ENCODE results near the gene BLMH. TPM values are rescaled to one million over a fixed set of nuclear protein-coding genes. Genes with fewer than 3 reads are reported as not detected.
"Not testable (repeated sequence)": the region's sequence is repeated elsewhere in the genome, so short reads cannot be mapped to it uniquely, and the experiment has no call there.

Gene BLMH
- total RNA-seq, 1 donor from 2014 or later: 40.0 TPM

DNA sequence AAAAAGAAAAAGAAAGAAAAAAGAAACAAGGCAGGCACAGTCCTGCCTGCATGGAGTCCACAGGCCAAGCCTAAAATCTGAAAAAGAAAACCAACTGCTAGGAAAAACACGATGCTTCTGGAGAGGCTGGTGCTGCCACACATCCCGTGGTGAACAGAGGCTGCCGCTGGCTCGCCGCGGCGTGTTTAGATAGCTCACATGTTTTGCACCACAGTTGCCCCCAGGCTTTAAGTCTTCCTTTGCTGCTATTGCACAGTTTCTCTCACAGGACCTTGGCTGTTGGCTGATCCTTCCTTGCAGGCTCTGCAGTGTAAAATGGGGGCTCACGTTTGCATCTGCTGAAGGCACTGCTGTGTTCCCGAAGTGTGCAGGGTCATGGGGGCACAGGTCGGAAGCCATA is 64.9 kb downstream of the BLMH start:
- no peak for DNase-seq

DNA sequence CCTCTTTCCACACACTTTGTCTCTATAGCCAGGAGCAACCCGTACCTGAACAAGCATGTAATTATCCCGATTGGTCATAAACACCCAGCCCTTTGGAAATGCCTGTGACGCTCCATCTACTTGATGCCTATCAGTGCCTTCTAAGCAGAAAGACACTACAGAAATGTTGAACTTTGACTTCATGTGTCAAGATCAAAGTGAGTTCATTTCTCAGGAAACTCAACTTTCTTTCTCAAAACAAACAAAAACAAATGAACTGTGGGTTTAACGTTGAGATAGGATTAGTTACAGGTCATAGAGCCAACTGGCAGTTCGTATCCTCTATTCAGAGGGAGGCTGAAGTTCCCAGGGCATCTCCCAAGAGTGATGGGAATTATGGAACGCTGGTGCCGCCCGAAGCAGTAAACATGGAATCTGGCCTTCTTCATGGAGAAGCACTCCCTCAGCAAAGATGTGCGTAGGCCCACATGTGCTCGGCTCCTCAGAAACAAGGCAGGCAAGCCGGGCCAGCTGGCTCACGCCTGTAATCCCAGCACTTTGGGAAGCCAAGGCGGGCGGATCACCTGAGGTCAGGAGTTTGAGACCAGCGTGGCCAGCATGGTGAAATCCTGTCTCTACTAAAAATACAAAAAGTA is 65.7 kb downstream of the BLMH start:
- no peak for DNase-seq

DNA sequence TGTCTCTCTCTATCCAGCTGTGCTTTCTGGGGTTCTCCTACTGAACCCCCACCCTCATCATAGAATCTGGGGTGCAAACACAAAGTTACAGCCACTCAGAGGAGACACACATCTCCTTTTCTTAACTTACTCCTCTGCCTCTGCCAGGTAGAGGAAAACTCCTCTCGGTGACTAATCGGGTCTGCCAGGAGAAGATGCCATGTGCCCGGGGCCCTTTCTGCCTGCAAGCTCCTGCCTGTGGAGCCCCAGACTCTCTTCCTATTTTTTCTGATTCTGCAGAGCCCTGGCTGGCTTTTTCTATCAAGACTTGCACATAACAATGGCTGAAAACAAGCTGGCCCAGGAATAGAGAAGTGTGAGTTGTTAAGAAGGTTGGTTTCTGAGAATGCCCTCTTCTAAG is 66.6 kb downstream of the BLMH start:
- no peak for DNase-seq

DNA sequence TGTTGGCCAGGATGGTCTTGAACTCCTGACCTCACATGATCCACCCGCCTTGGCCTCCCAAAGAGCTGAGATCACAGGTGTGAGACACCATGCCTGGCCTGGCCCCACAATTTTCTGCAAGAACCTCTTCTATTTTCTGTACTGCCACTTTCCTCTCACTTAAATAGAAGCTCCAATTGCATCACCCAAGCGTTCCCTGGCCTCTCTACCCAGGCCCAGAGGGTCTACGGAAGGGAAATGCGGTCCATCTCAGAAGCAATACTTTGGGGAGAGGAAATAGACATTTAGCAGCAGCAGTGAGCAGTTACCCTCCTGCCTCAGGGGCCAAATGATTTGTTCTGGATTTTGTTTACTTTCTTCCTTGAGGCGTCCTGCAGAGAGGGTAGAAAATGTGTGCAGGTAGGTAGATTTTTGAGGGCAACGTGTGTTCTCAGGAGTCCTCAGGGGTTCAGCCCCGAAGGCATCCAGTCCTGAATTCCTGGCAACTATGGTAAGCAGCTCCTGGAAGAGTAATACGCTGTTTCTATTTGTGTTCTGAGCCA is 67.3 kb downstream of the BLMH start:
- no peak for DNase-seq

DNA sequence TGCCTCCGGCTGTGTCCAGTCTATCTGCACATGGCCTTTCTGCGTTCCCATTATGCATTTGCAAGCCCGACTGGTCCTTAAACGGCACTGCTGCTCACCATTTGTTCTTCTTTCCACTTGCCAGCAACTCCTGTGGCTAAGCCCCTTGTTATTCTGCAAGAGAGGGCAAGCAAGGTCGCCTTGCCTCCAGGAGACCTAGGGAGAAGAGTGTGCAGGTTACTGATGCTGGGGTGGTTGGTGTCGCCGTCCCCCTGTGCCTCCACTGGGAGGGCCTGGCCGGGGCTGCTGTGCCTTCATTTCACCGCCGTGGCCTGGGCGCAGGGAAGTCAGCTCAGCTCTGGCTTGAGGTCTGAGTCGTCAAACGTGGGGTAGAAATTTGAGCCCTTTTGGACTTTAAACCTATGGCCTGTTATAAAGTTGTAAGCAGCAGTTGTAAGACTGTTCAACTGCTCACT is 69.0 kb downstream of the BLMH start:
- DNase-seq: no peak

DNA sequence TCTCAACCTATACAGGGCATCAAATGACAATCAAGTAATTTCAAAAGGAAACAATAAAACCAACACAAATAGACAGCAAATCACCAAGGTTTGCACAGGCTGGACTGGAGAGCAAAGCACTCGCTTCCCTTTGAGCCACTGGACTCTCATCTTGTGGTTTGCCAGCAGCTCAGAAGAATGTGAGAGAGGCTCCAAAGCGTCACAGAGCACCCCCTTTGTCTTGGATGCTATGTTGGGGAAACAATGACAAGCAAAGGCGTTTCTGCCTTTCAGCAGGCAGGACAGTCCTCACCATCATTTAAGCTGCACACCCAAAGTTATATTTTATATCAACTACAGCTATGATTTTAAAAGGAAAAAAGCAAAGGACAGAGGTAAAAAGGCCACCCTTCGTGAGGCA is 69.5 kb downstream of the BLMH start:
- no peak for DNase-seq

DNA sequence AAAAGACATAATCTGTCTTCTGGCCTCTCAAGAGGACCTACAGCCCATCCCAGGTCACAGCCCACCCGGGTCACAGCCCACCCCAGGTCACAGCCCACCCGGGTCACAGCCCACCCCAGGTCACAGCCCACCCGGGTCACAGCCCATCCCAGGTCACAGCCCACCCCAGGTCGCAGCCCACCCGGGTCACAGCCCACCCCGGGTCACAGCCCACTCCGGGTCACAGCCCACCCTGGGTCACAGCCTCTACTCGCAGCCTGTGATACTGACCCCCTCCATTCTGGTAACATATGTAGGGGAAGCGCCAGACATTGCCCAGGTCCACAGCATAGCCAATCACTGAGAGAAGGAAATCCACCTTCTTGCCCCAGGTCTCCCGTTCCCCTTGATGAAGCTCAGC is 70.4 kb downstream of the BLMH start:
- no peak for DNase-seq

DNA sequence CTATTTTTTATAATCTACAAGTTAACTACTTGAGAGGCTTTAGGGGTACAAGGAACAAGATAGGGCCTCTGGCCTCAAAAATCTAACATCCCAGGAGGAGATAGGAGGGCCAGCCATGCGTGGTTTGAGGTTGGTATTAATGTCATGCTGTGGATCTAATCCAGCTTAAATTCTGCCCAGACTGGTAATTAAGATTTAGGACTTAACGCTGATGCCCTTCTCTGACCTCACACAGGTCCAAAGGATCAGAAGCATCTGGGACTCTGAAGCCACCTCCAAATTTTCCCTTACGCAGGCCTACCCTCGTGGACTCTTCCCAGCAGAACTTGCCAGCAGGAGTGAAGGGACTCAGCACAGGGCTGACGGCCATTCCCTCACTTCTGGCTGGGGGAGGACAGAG is 71.3 kb downstream of the BLMH start:
- no peak for DNase-seq

DNA sequence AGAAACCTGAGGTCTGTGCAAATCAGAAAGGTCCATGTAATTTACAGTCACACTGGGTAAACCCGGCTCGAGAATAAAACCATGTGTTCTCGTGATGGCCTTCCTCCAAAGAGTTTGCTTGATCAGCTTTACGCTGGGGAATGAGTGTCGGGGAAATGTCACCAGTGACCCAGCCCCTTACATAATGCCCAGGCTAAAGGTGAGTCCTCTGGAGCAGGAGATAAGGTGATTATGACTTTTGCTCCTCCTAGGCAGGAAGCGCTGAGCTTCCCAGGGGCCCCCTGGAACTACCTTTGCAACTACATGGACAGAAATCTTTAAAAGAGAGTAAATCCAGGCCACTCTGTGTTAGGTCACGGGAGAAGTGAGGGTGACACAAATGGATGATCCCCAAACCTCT is 71.9 kb downstream of the BLMH start:
- no peak for DNase-seq

DNA sequence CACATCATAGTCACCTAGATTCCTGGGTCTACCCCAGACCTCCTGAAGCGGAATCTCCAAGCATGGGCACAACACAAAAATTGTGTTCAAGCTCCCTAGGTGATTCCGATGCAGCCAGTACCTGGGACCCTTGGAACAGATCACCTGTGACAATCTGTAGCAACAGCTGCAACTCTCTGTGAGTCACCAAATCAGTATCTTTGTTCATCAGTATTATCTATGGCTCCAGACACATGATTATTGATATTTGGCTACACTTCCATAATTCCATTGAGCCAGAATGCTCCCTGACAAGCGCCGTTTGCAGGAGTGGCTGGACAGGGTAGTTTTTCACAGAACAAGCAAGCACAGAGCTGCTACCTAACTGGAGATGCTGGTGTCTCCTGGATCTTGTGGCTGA is 72.4 kb downstream of the BLMH start:
- DNase-seq: no peak

DNA sequence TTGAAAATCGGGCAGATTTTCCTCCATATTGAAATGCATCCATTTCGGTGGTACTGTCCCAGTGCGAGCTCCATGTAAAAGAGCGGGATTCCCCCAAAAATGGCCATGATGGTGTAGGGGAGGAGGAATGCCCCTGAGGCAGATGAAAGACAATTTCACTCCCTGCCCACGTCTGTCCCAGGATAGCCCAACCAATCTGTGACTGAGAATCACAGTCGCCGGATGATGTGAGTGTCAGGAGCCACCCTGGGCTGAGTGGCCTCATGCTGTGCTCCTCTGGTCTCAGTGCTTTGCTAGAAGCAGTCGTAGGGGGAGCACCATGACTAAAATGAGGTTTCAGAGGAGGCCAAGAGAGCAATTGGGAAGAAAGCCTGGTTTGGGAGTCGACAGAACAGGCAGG is 72.9 kb downstream of the BLMH start:
- DNase-seq: no peak

DNA sequence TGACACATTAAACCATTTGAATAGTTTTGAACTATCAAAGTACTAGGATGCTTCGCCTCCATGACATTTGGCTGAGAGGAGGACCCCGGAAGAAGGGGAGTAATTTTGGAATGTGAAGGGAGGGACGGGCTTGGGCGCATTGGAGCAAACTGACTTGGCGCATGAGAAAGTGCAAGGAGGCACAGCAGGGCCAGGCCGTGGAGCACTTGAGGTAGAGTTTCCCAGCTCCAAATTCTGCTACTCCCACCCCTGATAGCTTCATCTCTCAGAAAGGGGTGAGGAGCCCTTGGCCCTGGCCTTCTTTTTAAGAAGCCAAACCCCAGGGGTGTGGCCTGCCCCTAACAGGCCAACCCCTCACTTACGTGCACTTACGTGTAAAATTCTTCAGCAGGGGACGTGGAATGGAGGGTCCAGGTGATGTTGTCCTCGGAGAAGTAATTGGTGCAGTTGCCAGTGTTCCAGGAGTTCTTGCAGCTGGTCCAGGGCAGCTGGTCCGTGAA is 73.9 kb downstream of the BLMH start:
- DNase-seq: no peak

DNA sequence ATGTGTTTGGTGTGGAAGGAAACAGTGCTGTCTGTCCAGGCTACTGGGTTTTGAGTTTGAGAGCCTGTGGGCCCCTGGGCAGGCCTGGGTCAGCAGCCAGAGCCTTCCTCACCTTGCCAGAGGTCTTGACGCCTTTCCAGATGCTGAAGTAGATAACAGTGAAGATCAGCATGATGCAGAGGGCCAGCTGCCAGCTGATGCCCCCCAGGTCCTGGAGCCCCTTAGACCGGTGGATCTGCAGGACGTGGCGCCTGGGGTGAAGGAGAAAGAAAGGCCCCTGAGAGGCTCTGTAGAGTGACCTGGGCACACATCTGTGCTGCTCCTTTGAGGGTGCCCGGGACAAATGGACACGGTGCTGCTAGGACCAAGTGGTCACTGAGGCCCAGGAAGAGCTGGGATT is 74.7 kb downstream of the BLMH start:
- DNase-seq: no peak

DNA sequence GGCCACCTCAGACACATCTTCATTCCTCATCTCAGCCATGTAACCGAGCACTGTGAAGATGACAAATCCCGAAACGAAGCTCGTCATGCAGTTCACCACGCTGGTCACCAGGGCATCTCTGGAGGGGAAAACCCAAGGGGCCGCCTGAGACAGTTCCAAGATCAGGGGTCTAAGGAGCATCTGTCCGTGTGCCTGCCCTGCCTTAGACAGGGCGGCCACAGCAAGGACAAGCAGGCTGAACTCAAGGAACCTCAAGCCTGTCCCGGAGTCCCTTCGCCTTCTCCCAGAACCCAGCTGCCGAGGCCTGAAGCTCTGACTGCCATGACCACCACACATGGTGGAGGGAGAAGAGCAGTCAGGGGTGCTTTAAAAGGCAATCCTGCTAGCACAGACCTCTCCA is 79.0 kb downstream of the BLMH start:
- DNase-seq: no peak

DNA sequence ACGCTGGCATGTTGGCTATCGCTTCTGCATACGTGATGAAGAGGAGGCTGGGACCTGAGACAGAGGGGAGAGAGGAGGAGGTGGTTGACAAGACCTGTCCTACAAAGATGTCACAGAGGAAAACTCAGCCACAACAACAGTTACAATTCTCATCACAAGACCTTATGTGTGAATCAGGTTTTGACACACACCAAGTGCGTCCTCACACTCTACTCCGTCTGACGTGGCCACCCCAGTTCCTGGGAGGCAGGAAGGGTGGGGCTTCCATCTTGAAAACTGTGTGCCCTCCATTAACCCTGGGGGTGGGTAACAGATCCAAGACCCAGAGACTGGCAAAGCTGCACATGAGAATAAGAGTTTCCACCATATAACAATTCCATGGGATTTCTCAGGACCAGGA is 80.4 kb downstream of the BLMH start:
- DNase-seq: no peak

DNA sequence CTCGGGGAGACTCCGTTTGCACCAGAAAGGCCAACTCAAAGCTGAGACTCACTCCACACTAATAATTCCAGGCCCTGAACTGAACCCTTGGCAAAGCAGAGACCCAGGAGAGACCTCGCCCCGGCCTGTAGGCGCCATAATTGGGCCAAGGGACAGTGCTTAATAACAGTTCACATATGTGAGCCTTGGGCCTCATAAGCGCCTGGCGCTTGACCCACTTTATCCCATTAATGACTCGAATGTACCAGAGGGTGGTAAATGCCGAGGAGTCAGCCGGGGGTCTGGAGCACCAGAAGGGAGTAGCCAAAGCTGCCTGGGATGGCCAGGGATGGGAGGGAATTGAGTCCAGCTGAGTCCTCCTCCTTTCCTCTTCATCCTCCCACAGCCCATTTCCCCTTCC is 80.8 kb downstream of the BLMH start:
- no peak for DNase-seq

DNA sequence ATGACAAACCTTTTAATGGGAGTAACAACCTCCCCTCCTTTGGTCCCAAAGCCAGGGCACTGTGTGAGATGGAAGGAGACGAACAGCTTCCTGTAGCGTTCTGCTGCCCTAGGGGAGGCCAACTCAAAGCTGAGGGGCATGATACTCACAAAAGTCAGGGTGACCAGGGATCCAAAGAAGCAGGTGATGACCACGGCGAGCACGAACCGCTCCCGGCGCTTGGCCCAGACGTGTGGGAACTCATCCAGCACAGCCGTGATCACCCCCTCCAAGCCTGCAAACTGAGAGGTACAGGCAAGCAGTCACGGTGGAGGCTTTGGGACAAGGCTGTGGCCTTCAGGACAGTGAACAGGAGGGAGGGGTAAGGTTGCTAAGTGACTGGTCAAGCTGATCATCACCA is 81.4 kb downstream of the BLMH start:
- DNase-seq: no peak

DNA sequence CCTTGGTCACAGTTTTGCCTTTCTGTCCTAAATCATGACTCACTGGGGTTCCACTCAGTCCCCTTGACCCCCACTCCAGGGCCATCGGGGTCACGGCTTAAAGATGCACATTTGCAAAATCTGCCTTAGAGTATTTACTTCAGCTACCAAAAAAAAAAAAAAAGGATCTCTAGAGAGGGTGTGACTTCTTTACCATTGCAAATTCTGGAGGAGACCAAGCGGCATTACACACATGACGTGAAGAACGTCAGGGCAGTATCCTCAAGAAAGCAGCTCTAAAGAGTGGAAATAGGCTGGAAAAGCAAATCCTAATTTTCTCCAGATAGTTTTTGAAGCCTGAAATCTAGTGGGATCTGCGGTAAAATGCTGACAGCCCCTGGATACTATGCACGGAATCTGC is 81.8 kb downstream of the BLMH start:
- no peak for DNase-seq

DNA sequence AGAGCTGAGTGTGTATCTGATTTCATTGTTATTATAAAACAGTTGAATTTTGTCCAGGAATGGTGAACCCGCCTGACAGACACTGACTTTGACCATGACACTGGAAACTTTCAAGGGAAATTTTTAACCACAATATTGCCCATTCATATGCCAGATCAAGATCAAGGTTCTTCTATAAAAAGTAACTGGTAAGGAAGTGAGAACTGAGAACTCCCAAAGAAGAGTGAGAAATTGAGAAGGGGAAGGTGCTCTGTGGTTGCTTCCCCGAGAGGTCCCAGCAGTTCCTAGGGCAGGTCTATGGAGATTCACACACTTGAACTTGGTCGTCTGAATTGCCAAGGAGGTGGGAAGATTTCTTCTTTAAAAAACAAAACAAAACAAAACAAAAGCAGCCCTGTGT is 83.5 kb downstream of the BLMH start:
- no peak for DNase-seq

DNA sequence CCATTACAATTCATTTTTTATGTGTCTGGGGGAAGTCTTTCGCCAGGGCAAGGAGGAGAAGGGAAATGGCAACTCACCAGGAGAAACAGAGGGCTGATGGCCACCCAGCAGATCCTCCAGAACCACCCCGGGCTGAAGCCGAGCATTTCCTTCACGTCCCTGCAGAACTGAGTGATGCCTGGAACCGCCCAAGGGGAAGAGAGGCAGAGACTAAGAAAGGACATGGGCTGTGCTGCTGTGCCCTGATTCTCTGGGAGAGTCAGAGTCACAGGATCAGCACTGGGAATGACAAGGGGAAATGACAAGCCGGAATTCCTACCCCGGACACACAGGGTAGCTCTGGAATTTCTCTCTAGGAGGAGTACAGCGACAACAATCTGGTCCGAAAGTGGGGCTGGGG is 84.1 kb downstream of the BLMH start:
- no peak for DNase-seq

DNA sequence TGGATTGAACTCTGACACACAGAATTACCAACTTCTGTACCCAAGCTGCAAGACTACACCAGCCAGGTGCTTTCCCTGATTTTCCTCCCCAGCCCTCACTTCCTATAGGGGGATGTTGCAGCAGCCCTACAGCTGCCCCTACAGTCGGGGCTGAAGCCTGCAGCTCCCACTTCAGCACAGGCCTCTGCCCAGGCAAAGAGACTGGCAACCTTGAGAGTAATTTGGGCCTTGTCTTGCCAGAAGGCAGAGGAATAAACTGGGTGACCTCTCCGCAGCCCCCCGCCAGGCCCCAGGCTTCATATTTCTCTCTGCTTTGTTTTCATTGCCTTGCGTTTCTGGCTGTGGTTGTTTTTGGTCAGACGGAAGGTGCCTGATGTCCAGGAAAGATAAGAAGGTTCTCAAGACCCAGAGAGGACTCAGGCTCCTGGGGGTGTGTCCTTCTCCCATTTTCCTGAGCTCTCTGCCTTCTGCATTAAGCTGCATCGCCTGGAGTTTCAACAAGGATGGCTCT is 88.2 kb downstream of the BLMH start:
- no peak for DNase-seq

DNA sequence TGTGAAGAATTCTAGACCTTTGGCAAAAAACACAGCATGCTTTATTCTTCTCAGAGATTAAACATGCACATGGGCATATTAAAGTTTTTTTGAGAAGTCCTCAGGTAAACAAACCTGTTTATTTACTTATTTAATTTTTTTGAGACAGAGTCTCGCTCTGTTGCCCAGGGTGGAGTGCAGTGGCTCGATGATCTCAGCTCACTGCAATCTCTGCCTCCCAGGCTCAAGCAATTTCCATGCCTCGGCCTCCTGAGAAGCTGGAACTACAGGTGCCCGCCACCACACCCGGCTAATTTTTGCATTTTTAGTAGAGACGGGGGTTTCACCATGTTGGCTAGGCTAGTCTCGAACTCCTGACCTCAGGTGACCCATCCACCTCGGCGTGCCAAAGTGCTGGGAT is 91.1 kb downstream of the BLMH start:
- not testable (repeated sequence) for DNase-seq

DNA sequence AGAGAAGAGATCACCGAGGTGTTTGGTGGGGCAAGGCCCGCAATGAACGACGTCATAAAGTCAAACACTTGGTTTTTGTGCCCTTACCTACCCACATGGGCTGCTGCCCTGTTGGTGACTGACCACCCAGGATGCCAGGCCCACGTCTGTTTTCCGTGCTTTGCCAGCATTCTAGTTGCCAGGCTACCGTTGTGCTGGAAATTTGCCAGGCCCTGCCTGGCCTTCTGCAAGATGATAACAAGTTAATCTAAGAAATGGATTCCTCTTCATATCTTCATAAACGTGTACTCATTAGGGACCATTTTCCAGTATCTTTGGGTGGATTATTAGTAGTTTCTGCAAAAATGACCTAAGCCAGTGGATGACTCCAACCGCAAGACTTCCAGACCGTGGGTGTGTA is 91.6 kb downstream of the BLMH start:
- no peak for DNase-seq

DNA sequence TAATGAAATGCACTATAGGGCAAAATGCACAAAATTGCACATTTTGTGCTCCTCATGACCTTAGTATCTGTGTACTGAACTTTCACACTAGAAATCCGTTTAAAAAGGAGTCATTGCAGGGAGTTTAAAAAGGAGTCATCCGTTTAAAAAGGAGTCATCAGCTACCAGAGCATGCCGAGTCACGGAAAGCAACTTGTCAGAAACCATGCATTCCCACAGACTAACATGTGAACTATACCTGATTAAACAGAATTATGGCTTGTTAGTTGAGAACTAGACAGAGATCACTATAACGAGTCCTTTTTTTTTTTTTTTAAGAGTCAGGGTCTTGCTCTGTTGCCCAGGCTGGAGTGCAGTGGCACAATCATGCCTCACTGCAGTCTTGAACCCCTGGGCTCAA is 92.1 kb downstream of the BLMH start:
- DNase-seq: no peak
